Measurements from ENCODE around the gene EAPP.
"Not testable (repeated sequence)": the region's sequence is repeated elsewhere in the genome, so short reads cannot be mapped to it uniquely, and the experiment has no call there.

EAPP gene

GRCh38 chr14:34537677-34538009 is 1.9 kb downstream of the EAPP start:
- no peak for DNase-seq

GRCh38 chr14:34536951-34537676 is 2.4 kb downstream of the EAPP start:
- no peak for DNase-seq

DNA sequence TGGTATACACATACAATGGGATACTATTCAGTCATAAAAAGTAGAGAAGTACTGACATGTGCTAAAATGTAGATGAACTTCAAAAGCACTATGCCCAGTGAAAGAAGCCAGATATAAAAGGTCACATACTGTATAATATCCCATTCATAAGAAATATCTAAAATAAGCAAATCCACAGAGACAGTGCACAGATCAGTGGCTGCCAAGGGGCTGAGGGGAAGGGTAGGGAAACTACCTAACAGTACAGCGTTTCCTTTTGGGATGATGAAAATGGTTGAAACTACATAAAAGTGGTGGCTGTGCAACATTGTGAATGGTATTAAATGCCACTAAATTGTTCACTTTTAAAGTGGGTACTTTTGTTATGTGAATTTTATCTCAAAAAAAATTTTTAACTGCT is 11.9 kb downstream of the EAPP start:
- no peak for DNase-seq

- not testable (repeated sequence) for DNase-seq
Measured at GRCh38 chr14:34524216-34524615, 15.3 kb downstream of the EAPP start.

DNA sequence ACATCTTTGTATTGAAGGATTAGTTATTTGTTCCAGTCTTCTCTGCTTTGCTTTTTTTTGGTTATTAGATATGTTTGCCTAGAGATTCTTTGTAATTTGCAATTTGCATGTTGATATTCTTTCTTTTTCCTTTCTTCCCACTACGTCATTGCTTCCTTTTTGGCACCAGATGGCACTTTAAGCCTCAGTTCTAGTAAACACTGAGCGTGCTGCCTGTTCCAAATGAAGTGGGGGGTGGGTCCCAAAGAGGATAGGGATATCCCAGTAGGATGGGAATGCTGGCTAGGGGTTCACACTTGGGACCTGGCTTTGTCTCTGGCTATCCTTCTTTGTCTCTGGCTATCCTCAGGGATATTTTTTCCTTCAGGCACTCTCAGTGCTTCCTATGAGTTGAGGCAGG is 17.0 kb downstream of the EAPP start:
- no peak for DNase-seq

DNA sequence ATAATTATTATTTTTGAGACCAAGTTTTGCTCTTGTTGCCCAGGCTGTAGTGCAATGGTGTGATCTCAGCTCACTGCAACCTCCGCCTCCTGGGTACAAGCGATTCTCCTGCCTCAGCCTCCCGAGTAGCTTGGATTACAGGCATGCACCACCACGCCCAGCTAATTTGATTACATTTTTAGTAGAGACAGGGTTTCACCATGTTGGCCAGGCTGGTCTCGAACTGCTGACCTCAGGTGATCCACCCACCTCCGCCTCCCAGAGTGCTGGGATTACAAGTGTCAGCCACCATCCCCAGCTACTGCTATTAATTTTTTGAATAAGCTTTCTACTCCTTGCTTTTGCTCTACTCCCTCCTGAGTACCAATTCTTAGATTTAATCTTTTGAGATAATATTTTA is 18.4 kb downstream of the EAPP start:
- DNase-seq: not testable (repeated sequence)

DNA sequence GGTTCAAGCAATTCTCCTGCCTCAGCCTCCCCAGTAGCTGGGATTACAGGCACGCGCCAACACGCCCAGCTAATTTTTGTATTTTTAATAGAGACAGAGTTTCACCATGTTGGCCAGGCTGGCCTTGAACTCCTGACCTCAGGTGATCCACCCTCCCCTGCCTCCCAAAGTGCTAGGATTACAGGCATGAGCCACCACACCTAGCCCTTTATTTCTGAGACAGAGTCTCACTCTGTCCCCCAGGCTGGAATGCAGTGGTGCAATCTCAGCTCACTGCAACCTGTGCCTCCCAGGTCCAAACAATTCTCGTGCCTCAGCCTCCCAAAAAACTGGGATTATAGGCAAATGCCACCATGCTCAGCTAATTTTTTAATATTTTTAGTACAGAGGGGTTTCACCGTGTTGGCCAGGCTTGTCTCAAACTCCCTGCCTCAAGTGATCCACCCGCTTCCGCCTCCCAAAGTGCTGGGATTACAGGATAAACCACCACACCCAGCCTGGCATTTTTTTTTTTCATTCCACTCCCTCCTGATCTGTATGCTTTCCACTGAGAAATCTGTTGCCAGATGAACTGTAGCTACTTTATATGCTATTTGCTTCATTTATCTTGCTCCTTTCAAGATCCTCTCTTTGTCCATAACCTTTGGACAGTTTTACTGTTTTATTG is 19.1 kb downstream of the EAPP start:
- DNase-seq: not testable (repeated sequence)

DNA sequence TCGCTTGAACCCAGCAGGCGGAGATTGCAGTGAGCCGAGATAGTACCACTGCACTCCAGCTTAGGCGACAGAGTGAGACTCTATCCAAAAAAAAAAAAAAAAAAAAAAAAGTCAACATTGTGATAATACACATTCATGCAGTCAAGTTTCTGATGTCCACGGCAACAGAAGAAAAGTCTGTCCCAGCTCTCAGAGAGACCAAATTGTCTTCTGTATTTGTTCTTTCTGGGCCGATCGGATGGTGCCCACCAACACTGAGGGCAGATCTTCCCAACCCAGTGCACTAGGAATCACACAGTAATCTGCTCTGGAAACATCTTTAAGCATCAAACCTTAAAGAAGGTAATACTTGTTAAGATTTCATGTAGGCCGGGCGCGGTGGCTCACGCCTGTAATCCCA is 31.6 kb downstream of the EAPP start:
- no peak for DNase-seq

GRCh38 chr14:34507459-34507858 is 32.0 kb downstream of the EAPP start:
- DNase-seq: no peak

GRCh38 chr14:34505124-34505491 is 34.4 kb downstream of the EAPP start:
- DNase-seq: not testable (repeated sequence)

DNA sequence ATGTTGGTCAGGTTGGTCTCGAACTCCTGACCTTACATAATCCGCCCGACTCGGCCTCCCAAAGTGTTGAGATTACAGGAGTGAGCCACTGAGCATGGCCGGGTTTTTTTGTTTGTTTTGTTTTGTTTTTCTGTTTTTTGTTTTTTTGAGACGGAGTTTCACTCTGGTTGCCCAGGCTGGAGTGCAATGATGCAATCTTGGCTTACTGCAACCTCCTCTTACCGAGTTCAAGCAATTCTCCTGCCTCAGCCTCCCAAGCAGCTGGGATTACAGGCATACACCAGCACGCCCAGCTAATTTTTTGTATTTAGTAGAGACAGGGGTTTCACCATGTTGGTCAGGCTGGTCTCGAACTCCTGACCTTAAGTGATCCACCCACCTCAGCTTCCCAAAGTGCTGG is 35.5 kb downstream of the EAPP start:
- not testable (repeated sequence) for DNase-seq

GRCh38 chr14:34502545-34503225 is 36.8 kb downstream of the EAPP start:
- no peak for DNase-seq

DNA sequence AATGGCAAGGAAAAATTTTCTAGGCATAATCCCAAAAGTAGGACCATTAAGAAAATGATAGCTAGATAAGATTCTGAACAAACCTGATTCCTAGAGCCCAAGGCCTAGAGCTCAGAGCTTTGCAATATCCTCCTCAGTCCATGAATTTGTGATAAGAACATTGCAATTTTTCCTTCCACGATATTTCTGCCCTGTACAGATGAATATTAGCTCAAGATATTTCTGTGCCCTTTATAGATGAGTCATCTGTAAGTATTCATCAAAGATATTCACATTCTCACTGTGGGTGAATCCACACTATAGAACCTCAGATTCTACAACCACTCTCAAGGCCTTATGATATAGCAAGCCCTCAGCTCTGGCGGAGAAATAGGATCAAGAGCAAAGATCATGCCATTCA is 37.5 kb downstream of the EAPP start:
- DNase-seq: no peak

DNA sequence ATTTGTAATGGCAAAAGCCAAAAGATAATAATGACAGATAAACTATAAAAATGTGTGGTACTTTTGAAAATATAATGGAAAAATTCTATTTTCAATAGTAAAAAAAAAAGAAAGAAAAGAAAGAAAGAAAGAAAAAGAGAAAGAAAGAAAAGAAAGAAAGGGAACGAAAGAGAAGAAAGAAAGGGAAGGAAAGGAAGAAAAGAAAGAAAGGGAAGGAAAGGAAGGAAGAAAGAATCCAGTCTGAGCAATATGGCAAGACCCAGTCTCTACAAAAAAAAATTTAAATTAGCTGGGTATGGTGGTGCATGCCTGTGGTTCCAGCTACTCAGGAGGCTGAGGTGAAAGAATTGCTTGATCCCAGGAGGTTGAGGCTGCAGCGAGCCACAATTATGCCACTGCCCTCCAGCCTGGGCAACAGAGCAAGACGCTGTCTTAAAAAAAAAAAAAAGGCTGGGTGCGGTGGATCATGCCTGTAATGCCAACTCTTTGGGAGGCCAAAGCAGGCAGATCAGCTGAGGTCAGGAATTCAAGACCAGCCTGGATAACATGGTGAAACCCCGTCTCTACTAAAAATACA is 38.4 kb downstream of the EAPP start:
- DNase-seq: no peak

GRCh38 chr14:34498684-34499412 is 40.7 kb downstream of the EAPP start:
- DNase-seq: no peak

GRCh38 chr14:34496679-34497513 is 42.6 kb downstream of the EAPP start:
- no peak for DNase-seq

DNA sequence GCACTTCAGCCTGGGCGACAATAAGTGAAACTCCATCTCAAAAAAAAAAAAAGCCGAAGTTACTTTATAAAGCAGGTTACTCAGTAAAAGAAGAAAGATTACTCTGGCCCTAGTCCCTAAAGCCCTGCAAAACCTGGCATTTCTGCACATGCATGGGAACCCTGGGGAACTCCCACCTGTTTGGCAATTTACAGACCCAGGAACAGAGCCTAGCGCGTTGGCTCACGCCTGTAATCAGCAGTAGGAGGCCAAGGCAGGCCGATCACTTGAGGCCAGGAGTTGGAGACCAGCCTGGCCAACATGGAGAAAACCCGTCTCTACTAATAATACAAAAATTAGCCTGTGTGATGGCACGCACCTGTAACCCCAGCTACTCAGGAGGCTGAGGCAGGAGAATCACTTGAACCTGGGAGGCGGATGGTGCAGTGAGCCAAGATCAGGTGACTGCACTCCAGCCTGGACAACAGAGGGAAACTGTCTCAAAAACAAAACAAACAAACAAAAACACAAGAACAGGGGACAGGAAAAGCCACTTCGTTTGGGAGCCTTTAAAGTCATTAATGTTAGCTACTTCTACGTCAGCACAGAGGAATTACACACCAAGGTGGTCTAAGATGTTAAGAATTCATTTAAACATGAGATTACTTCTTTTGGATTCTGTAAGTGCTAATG is 43.4 kb downstream of the EAPP start:
- DNase-seq: no peak

GRCh38 chr14:34489324-34489723 is 50.2 kb downstream of the EAPP start:
- DNase-seq: no peak

DNA sequence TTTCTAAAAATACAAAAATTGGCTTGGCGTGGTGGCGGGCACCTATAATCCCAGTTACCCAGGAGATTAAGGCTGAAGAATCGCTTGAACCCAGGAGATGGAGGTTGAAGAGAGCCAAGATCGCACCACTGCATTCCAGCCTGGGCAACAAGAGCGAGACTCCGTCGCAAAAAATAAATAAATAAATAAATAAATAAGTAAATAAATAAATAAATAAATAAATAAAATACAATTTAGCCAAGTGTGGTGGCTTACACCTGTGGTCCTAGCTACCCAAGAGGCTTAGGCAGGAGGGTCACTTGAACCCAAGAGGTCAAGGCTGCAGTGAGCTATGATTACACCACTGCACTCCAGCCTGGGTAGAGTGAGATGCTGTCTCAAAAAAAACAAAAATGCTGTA is 51.0 kb downstream of the EAPP start:
- DNase-seq: no peak

- DNase-seq: no peak
Measured at GRCh38 chr14:34484726-34485125, 54.8 kb downstream of the EAPP start.

GRCh38 chr14:34482463-34482862 is 57.0 kb downstream of the EAPP start:
- DNase-seq: no peak

DNA sequence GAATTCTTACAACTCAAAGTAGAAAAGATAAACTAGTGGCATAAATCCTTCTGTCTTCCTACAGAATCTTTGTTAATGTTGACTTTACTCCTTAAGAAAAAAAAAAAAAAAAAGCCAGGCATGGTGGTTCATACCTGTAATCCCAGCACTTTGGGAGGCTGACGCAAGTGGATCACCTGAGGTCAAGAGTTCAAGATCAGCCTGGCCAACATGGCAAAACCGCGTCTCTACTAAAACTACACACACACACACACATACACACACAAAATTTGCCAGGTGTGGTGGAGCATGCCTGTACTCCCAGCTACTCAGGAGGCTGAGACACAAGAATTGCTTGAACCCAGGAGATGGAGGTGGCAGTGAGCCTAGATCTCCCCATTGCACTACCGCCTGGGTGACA is 59.8 kb downstream of the EAPP start:
- DNase-seq: no peak

Measured in stimulated activated CD8-positive, alpha-beta memory T cell treated with anti-CD3 and anti-CD28 coated beads, Interleukin-4, amount 100 ng/mL, for 48 hours (primary cell).